GM19193 (cell line): Measurements from ENCODE around the gene RASSF7.

ENCODE experiments used
- POLR2A ChIP-seq: IDR thresholded peaks from 4 replicates; pipeline ENCODE4 v1.6.1; 2011; ENCODE audit not compliant: insufficient read depth, insufficient read length; ENCODE audit errors: extremely low read depth

Gene RASSF7

DNA sequence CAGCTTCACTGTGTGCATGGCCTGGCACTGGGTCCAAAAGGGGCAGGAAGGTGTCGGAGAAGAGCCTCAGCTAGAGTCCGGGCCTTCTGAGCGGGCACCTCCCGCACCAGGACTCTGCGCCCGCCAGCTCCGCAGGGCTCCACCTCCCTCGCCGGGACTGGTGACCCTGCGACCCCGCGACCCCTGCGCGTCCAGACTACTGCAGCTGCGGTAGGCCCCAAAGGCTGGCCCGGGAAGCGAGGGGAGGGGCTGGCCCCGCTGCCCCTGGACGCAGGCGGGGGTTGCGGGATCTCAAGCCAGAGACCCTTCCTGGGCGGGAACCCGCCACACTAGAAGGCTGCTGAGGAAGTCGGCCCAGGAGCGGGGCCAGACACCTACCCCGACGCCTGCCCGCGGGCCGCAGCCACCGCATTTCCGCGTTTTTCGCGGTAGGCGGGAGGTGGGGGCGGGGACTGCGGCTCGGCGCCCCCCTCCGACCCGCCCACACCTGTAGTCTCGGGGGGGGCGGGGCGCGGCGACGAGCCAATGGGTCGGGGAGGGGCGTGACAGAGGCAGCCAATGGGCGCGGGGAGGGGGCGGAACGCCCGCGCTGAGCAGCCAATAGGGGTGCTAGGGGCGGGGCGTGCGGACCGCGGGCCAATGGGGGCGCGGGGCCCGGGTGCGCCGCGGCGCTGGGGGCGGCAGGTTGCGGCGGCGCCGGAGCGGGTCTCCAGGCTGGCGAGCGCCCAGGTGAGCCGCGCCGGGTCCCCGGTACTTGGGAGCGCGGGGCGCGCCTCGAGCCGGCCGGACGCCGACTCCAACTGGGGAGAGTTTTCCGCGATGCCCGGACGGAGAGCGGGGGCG is at the start of gene RASSF7, which contains the start of gene LMNTD2:
Gene RASSF7 (plus strand): TSS at position 666 of the 843 bp plus-strand sequence. CDS start 799 bp downstream, outside the sequence.
Gene LMNTD2 (minus strand): TSS at position 434 of the 843 bp plus-strand sequence. CDS start 22 bp downstream, at position 412.
- peak; percentile 72 for TF ChIP-seq POLR2A

DNA sequence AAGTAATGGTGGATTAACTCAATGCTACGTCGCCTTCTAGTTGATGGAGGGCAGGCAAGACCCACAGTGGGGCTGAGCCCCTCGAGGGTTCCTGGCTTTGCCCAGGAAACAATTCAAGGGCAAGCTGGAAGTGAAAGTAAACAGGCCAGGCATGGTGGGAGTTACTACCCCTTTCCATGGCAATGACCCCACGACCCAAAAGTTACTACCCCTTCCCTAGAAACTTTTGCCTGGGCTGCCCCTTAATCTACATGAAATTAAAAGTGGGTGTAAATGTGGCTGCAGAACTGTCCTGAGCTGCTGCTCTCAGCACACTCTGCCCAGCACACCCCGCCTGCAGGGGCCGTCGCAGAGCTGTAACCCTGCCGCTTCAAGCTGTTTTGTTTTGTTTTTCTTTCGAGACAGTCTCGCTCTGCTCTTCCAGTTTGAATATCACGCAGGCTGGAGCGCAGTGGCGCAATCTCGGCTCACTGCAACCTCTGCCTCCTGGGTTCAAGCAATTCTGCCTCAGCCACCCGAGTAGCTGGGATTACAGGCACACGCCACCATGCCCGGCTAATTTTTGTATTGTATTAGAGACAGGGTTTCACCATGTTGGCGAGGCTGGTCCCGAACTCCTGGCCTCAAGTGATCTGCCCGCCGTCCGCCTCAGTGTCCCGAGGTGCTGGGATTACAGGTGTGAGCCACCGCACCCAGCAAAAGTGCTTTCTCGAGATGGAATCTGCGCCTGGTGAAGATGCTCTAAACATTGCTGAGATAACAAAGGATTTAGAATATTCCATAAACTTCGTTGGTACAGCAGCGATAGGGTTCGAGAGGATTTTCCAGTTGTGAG is 47.8 kb upstream of the RASSF7 start:
- TF ChIP-seq POLR2A = no peak

DNA sequence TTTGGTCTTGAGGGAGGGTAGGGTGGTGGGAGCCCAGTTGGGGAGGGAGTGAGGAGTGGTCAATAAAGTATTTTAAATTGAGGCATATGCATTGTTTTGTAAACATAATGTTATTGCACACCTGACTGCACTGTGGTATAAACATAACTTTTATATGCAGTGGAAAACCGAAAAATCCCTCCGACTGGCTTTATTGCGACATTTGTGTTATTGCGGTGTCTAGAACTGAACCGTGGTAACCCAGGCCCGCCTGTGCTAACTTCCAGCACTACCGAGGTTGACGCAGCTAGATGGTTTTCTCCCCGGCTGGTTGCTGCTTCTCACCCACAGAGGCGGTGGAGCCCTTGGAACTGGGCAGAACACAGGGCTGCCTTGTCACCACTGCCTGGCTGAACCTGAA is 46.2 kb upstream of the RASSF7 start:
- no peak for TF ChIP-seq POLR2A

DNA sequence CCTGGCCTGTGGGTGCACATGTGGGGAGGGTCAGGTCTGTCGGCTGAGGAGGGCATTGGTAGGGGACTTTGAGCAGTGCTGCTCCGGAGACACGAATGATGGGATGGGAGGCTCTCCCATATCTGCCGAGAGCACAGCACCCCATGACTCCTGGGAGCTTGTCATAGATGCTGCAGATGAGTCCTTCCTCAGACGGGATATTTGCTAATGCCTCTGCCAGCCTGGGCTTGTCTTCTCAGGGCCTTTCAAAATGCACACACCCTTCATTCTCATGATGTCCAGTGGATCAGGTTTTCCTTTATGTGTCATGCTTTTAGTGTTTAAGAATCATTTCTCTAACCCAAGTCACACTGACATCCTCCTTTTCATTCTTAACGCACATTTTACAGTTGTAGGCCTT is 45.6 kb upstream of the RASSF7 start:
- TF ChIP-seq POLR2A = no peak

DNA sequence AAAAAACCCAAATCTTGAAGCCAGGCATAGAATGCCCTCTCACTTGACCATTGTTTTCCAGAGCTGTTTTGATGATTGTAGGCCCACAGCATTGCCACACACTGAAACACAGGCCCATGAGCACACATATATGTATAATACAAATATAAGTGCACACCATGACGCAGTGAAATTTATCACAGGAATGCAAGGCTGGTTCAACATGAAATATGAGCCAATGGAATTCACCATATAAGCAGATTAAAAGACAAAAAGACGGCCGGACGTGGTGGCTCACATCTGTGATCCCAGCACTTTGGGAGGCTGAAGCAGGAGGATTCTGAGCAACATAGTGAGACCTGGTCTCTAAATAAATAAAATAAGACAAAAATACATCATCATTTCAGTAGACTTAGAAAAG is 44.4 kb upstream of the RASSF7 start:
- TF ChIP-seq POLR2A = no peak

DNA sequence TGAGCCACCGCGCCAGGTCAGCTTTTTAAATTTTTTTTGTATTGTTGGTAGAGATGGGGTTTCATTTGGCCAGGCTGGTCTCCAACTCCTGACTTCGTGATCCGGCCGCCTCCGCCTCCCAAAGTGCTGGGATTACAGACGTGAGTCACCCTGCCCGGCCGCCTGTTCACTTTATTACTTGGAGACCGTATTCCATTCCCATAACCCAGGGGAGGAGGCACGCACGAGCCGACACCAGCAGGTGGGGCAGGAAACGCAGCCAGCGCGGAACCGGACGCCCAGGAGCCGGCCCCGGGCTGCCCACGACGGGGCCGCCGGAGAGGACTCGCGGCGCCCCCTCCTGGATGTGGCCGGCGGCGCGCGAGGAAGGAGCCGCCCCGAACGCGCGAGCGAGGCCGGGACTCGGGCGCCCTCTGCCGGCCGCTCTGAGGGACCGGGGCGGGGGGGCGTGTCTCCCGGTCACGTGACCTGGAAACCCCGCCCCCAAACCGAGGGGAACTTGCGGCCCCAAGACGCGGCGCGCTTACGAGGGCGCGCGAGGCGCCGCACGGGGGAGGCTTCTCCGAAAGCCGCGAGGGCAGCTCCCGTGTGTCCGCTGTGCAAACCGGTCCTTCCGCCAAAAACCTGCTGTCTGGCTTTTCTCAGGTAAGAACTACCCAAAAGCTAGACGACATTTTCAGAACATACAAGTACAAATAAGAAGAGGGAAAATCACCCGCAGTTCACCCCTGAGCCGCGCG is 42.1 kb upstream of the RASSF7 start:
- TF ChIP-seq POLR2A = no peak

DNA sequence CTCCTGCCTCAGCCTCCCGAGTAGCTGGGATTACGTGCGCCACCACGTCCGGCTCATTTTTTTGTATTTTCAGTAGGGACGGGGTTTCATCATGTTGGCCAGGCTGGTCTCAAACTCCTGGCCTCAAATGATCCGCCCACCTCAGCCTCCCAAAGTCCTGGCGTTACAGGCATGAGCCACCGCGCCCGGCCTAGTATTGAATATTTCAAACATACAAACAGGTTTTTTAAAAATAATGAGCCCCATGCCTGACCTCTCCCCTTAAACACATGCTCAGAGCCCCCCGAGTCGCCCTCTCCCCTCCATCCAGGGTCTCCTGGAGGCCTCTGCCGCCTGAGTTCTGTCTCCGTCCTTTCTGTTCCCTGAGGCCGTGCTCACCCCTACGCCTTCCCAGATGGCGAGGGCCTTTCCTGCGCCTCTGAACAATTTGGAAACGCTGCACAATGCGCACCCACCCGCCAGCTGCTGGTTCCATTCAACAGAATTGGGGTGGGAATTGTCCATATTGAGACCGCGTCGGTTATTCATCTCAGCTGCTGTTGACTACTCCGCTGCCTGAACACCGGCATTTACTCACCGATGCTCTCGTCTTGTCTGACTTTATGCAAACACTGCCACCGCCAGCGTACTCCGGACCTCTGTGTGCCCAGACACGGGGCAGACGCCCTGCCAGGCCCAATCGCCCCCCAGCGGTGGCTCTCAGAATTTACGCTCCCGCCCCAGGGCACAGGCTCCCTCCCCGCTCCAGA is 40.2 kb upstream of the RASSF7 start:
- no peak for TF ChIP-seq POLR2A

DNA sequence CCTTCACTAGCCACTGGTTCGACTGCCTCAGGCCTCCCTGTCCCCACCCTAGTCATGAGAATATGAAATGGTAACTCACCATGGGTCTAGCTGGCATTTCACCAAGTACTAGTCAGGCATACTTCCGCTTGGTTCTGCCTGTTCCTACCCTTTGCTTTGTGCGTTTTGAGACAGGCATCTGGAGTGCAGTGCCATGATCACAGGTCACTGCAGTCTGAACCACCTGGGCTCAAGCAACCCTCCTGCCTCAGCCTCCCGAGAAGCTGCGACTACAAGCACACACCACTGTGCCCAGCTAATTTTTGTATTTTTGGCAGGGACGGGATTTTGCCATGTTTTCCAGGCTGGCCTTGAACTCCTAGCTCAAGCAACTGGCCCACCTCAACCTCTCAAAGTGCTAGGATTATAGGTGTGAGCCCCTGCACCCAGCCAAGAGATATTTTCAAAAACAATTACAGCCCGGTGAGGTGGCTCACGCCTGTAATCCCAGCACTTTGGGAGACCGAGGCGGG is 39.5 kb upstream of the RASSF7 start:
- no peak for TF ChIP-seq POLR2A

- no peak for TF ChIP-seq POLR2A
These were observed 34.6 kb upstream of the RASSF7 start for GRCh38 chr11:526192-526591.

- no peak for TF ChIP-seq POLR2A
These were observed 32.5 kb upstream of the RASSF7 start for GRCh38 chr11:528166-528814.

DNA sequence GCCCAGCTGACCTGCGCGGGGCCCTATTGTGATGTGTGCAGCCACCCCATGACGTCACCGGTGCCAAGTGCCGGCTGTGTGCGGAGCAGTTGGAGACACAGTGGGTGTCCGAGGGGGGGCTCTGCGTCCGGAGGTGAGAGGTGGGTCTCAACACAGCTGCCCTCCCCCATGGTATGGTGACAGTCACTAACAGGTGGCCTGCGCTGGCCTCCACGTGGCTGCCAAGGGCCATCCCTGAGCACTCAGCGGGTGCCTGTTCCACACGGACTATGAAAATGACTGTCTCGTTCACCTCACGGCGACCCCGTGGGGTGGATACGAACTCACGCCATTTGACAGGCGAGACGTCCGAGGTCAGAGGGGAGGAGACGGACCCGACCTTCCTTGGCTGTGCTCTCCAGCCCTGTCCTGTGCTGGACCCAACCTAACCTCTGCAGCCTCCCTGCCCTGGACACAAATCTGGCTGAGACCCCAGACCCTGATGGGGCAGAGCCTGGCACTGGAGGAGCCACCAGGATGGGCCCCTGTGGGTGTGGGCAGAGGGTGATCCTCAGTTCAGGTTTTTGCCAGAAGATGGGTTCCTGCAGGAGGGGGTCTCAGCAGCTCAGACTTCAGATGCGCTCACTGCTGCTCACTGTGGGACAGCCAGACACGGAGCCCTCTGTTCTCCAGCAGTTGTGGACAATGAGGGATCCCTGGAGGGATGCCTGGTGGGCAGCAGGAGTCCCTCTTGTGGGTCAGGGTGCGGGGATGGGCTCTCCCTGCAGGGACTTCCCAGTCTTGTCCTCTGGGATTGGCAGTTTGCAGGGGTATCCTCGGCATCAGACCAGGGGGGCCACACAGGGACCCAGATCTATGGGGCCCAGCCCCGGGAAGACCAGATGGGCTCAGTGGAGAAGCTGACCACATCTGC is 31.7 kb upstream of the RASSF7 start:
- no peak for TF ChIP-seq POLR2A

DNA sequence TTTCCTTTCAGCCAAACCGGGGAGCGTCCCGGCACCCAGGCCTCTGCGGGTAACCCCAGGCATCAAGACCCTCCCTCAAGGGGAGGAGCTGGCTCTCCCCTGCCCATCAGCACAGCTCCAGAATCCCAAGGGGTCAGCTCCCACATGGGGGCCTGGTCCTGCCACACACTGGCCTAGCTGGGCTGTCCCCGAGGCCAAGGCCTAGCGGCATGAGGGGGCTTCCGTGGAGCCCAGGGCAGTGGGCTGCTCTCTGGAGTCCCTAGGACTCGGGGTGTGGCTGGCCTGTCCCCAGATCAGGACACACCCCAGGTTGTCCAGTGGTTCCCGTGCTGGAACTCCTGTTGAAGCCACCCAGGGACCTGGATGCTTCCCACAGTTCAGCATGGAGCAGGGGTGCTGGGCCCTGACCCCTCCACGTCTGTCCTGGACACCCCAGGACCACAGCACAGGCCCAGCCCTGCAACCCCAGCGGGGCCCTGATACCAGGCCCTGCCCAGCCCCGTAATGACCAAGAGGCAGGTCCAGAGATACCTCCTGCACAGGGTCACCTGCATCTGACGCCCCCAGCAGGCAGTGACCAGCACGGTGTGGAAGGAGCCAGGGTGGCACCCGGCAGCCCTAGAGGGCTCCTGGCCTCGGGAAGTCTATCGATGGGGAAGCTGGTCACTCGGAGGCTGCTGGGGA is 30.9 kb upstream of the RASSF7 start:
- no peak for TF ChIP-seq POLR2A
